PC-9 (cell line): ENCODE results near the gene SYNJ2BP.

Source experiments
- CTCF ChIP-seq: fragments of 200-600 bp; sonication (generic); conservative IDR thresholded peaks from 2 replicates; pipeline ENCODE4 v1.6.1; 2017; ENCODE audit warnings: mixed run types, antibody characterized with exemption, mild to moderate bottlenecking, moderate library complexity
- EZH2 ChIP-seq: fragments of 200-600 bp; sonication (generic); IDR thresholded peaks from 2 replicates; pipeline ENCODE4 v1.8.0; 2017; ENCODE audit warnings: antibody characterized with exemption, low read depth

- TF ChIP-seq CTCF (no peak), EZH2 (no peak)
Observed at GRCh38 chr14:70454731-70455130, 37.8 kb upstream of the SYNJ2BP start.
